KMS-11 (cell line): ENCODE results near the gene IL26.

Source experiments
- H2AFZ ChIP-seq: fragments of 200-600 bp; sonication (generic); 2 replicates; pipeline ENCODE4 v1.6.1; 2016; ENCODE audit warnings: antibody characterized with exemption, mixed run types, low read depth
- H3K27ac ChIP-seq: fragments of 200-600 bp; sonication (generic); 2 replicates; pipeline ENCODE4 v1.6.1; 2016; ENCODE audit warnings: mild to moderate bottlenecking, mixed run types
- H3K27me3 ChIP-seq: fragments of 200-600 bp; sonication (generic); 2 replicates; pipeline ENCODE4 v1.6.1; 2017; ENCODE audit warnings: mild to moderate bottlenecking, low read depth, mixed run types, moderate library complexity; ENCODE audit not compliant: insufficient read depth
- H3K36me3 ChIP-seq: fragments of 200-600 bp; sonication (generic); 2 replicates; pipeline ENCODE4 v1.6.1; 2017; ENCODE audit warnings: mild to moderate bottlenecking, mixed run types; ENCODE audit not compliant: insufficient read depth
- H3K4me1 ChIP-seq: fragments of 200-600 bp; sonication (generic); 2 replicates; pipeline ENCODE4 v1.6.1; 2016; ENCODE audit warnings: mild to moderate bottlenecking, low read depth, mixed run types; ENCODE audit not compliant: poor library complexity, severe bottlenecking
- H3K4me2 ChIP-seq: fragments of 200-600 bp; sonication (generic); 2 replicates; pipeline ENCODE4 v1.7.0; 2016; ENCODE audit warnings: mild to moderate bottlenecking, mixed run types
- H3K4me3 ChIP-seq: fragments of 200-600 bp; sonication (generic); IDR thresholded peaks from 2 replicates; pipeline ENCODE4 v1.6.1; 2017; ENCODE audit warnings: low read depth, low read length, mixed read lengths; ENCODE audit not compliant: insufficient read depth
- H3K79me2 ChIP-seq: fragments of 200-600 bp; sonication (generic); 2 replicates; pipeline ENCODE4 v1.6.1; 2016; ENCODE audit warnings: low read depth, mixed run types; ENCODE audit not compliant: insufficient read depth
- H3K9ac ChIP-seq: fragments of 200-600 bp; sonication (generic); 2 replicates; pipeline ENCODE4 v1.6.1; 2016; ENCODE audit warnings: mild to moderate bottlenecking, mixed run types
- H4K20me1 ChIP-seq: fragments of 200-600 bp; sonication (generic); 2 replicates; pipeline ENCODE4 v1.6.1; 2016; ENCODE audit warnings: mild to moderate bottlenecking, mixed run types; ENCODE audit not compliant: insufficient read depth
- TF ChIP-seq, protein P1 (sequence below): fragments of 200-600 bp; sonication (generic); conservative IDR thresholded peaks from 2 replicates; pipeline ENCODE4 v1.6.1; 2017; ENCODE audit warnings: low read depth, mild to moderate bottlenecking, antibody characterized with exemption, low read length, moderate library complexity, mixed read lengths

IL26 gene

DNA sequence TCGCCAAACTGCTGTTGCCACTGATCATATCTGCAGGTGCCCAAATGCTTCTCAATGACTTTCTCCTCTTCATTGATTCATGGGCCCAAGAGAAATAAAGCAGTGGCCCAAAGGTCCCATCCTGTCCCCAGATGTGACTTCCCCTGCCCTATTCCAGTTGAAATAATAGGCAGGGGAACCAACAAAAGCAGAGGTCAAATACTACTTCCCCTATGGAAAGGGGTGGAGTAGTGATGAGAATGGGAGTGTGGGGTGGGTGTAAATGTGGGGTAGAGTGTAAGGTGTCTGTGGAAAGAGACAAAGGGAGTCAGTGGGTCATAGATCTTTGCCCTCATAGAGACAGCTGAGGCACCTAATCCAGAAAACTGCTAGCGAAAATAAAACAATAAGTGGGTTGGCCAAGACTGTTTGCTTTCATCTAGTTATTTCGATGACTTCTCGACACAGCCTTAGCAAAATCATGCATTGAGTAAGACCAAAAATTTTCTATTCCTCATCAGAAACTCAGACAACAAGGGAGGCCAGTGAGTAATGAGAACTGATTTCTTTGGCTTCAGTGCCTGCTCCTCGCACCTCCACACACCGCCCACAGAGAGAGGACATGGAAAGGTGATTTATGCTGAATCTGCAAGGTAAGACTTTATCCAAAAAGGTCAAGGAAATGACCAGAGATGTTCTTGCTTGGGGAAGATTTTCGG lies 38.7 kb upstream of the IL26 start:
- Histone ChIP-seq H3K4me1 (peaks cover 22% of the 10 kb centered on the region), H3K4me2 (no peak overlapping the region), H3K4me3 (no peak overlapping the region)

DNA sequence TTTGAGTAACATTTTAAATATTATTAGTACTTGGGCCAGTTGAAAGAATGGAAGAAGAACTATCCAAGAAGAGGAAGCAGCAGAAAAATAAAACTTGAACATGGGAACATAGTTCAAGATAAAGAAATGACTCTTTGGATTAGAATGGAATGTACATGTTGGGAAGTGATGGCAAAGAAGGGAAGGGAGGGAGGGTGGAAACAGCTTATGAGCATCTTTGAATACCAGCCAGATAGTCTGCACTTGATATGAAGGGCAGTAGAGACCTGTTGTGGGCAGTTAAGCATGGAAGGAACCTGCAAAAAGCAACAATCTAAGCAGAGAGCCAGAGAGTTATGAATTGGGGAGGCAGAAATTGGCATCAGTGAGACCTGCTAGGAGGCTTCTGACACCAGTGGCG lies 37.8 kb upstream of the IL26 start:
- no peak overlapping the region for H3K9ac ChIP-seq
- H3K79me2 ChIP-seq: no peaks in the 10 kb centered on the region
- no peak overlapping the region for H2AFZ ChIP-seq
- TF ChIP-seq, protein P1, sequence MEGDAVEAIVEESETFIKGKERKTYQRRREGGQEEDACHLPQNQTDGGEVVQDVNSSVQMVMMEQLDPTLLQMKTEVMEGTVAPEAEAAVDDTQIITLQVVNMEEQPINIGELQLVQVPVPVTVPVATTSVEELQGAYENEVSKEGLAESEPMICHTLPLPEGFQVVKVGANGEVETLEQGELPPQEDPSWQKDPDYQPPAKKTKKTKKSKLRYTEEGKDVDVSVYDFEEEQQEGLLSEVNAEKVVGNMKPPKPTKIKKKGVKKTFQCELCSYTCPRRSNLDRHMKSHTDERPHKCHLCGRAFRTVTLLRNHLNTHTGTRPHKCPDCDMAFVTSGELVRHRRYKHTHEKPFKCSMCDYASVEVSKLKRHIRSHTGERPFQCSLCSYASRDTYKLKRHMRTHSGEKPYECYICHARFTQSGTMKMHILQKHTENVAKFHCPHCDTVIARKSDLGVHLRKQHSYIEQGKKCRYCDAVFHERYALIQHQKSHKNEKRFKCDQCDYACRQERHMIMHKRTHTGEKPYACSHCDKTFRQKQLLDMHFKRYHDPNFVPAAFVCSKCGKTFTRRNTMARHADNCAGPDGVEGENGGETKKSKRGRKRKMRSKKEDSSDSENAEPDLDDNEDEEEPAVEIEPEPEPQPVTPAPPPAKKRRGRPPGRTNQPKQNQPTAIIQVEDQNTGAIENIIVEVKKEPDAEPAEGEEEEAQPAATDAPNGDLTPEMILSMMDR: no peak
- no peaks in the 10 kb centered on the region for H3K27me3 ChIP-seq
- H4K20me1 ChIP-seq: no peaks in the 10 kb centered on the region
- no peaks in the 10 kb centered on the region for H3K36me3 ChIP-seq
- peaks cover 20% of the 10 kb centered on the region for H3K4me1 ChIP-seq
- H3K4me3 ChIP-seq: no peak overlapping the region
- H3K27ac ChIP-seq: no peak overlapping the region
- H3K4me2 ChIP-seq: no peak overlapping the region

More for the DNA sequence above, 38.7 kb upstream of the IL26 start:
- Histone ChIP-seq H3K79me2 (no peaks in the 10 kb centered on the region), H3K27ac (no peak overlapping the region), H4K20me1 (no peaks in the 10 kb centered on the region), H3K9ac (no peak overlapping the region), H3K27me3 (no peaks in the 10 kb centered on the region), H3K36me3 (no peaks in the 10 kb centered on the region), H2AFZ (no peak overlapping the region)
- TF ChIP-seq, protein P1: no peak

DNA sequence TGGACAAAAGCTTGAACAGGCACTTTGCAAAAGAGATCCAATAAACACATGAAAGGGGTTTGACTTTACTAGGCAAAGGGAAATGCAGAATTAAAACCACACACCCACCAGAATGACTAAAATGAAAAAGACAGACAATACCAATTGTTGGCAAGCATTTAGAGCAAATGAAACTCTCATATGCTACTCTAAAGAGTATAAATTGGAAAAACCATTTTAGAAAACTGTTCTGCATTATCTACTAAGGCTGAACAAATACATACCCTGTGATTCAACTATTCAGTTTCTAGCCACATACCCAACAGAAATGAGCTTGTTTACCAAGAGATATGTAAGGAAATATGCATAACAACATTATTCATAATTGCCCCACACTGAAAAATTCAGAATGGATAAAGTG lies 36.3 kb upstream of the IL26 start:
- Histone ChIP-seq H4K20me1 (no peaks in the 10 kb centered on the region), H2AFZ (no peak overlapping the region), H3K79me2 (no peaks in the 10 kb centered on the region), H3K27ac (no peak overlapping the region), H3K36me3 (no peaks in the 10 kb centered on the region), H3K4me1 (peaks cover 8% of the 10 kb centered on the region), H3K4me2 (no peak overlapping the region), H3K4me3 (no peak overlapping the region), H3K27me3 (no peaks in the 10 kb centered on the region), H3K9ac (no peak overlapping the region)
- TF ChIP-seq, protein P1: no peak

DNA sequence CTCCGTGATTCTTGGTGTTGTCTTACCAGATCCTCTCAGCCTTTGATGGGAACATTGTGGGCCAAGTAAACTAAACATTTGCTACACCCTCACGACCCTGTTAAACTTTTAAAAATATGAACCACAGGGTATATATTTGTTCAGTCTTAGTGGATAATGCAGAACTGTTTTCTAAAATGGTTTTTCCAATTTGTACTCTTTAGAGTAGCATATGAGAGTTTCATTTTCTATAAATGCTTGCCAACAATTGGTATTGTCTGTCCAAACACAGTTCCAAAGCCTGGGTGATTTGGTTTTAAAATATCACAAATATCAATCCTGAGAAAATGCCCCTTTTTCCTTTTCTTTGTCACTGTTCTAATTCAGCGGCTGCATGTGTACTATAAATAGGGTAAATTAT lies 34.5 kb upstream of the IL26 start:
- Histone ChIP-seq H3K36me3 (no peaks in the 10 kb centered on the region), H3K27ac (no peak overlapping the region), H4K20me1 (no peaks in the 10 kb centered on the region), H3K4me1 (peaks cover 8% of the 10 kb centered on the region), H3K9ac (no peak overlapping the region), H3K4me2 (no peak overlapping the region), H3K79me2 (no peaks in the 10 kb centered on the region), H2AFZ (no peak overlapping the region), H3K4me3 (no peak overlapping the region), H3K27me3 (no peaks in the 10 kb centered on the region)
- TF ChIP-seq, protein P1: no peak
